ENCODE data around the gene CLTA. TPM values are rescaled to one million over a fixed set of nuclear protein-coding genes. Genes with fewer than 3 reads are reported as not detected.

CLTA gene
- total and polyA plus RNA-seq, 2 of the 8 experiments (the other 6 are each of a cell fraction or from before 2014, with no cell fraction given): 137 to 236 TPM

- Histone ChIP-seq H3K4ac (replicated peaks; ENCODE audit: insufficient read length, low read depth, low read length) (no peak overlapping the region), H3K36me3 (ENCODE audit: control insufficient read depth in 2 of 4, insufficient read depth in 4 of 4, low read length in 3 of 4) (peaks cover 11 to 62% (median 35%) of the 10 kb centered on the region in 4 experiments), H2BK20ac (ENCODE audit: low read length) (no peak overlapping the region), H4K8ac (ENCODE audit: extremely low read depth, insufficient read depth, low read length) (no peak overlapping the region), H3K4me3 (ENCODE audit: extremely low read depth in 1 of 4, insufficient read depth in 2 of 4, low read depth in 3 of 4, low read length in 4 of 4) (no peak overlapping the region), H3K27ac (ENCODE audit: low read depth, low read length) (no peak overlapping the region), H4K20me1 (replicated peaks in 1 of 2; ENCODE audit: control insufficient read depth in 1 of 2, insufficient read depth in 2 of 2, low read length in 2 of 2) (peaks cover 8 to 28% of the 10 kb centered on the region in 2 experiments), H2BK5ac (ENCODE audit: low read depth, low read length) (no peak overlapping the region), H2AFZ (ENCODE audit: low read length) (no peak overlapping the region), H2AK5ac (ENCODE audit: low read depth, low read length) (no peak overlapping the region), H2BK15ac (ENCODE audit: low read length) (no peak overlapping the region), H3K9ac (replicated peaks in 1 of 4; ENCODE audit: extremely low read depth in 1 of 4, low read depth in 3 of 4, low read length in 3 of 4) (no peak overlapping the region), H4K91ac (replicated peaks; ENCODE audit: insufficient read length, low read length) (no peak overlapping the region), H3K14ac (ENCODE audit: insufficient read length) (no peak overlapping the region), H3K9me3 (ENCODE audit: insufficient read depth in 2 of 2, low read depth in 1 of 2, low read length in 1 of 2) (no peaks in the 10 kb centered on the region), H4K5ac (ENCODE audit: insufficient read length, low read depth, low read length) (no peak overlapping the region), H2BK12ac (ENCODE audit: low read depth, low read length) (no peak overlapping the region), H3K56ac (replicated peaks; ENCODE audit: insufficient read length, low read depth, low read length) (no peak overlapping the region), H3K18ac (ENCODE audit: extremely low read depth, low read length) (no peak overlapping the region), H3K4me2 (ENCODE audit: insufficient read depth in 1 of 2, low read depth in 2 of 2, low read length in 2 of 2) (no peak overlapping the region), H3K79me1 (ENCODE audit: low read depth, low read length) (peaks cover 15% of the 10 kb centered on the region), H3K23me2 (ENCODE audit: low read depth, low read length) (no peaks in the 10 kb centered on the region), H3K79me2 (ENCODE audit: control insufficient read depth in 1 of 2, insufficient read depth in 2 of 2, low read length in 2 of 2) (peaks cover 0 to 29% of the 10 kb centered on the region in 2 experiments; a peak in 2 of 4 replicates), H3K27me3 (replicated peaks in 1 of 4; ENCODE audit: control insufficient read depth in 3 of 4, extremely low read depth in 1 of 4, insufficient read depth in 3 of 4, low read length in 3 of 4) (no peaks in the 10 kb centered on the region), H3K23ac (ENCODE audit: insufficient read length) (no peak overlapping the region), H2BK120ac (replicated peaks; ENCODE audit: low read depth, low read length) (no peak overlapping the region), H3K4me1 (replicated peaks in 1 of 4; ENCODE audit: control insufficient read depth in 3 of 4, insufficient read depth in 4 of 4, low read length in 3 of 4) (no peaks in the 10 kb centered on the region; a peak in 1 of 7 replicates)
- 87% methylated on average over 4 of the region's 4 CpGs; no CpG with 5 or more reads in 1 of the 2 experiments for WGBS, 2 experiments (ENCODE audit: extremely low coverage in 1 of 2, insufficient coverage in 1 of 2, insufficient read length in 1 of 2, insufficient replicate concordance in 2 of 2, low coverage in 1 of 2, low lambda C conversion rate in 2 of 2, missing lambda C conversion rate in 1 of 2)
- DNase-seq (ENCODE audit: low read depth in 1 of 2, low spot score in 2 of 2): no peak
- POLR2A ChIA-PET (ENCODE audit: partially characterized antibody): interaction anchor here (0.6 to 1.8 kb wide), 4 partner anchors 9 to 1066 kb away, joined by 3 to 5 read pairs (median 4); partner anchors contain the start of gene CLTA
- CTCF ChIA-PET (ENCODE audit: partially characterized antibody): interaction anchor here (1.9 to 2.6 kb wide), 2 partner anchors 9 to 115 kb away, joined by 6 to 8 read pairs; no protein-coding TSS in a partner anchor
- no peak for FAIRE-seq
- TF ChIP-seq BCL11A (IDR thresholded peaks at IDR 0.05; ENCODE audit: low read depth in 2 of 2, low read length in 2 of 2): no peak
- no peak for TF ChIP-seq RFX5 (IDR thresholded peaks at IDR 0.05; ENCODE audit: borderline replicate concordance, low read depth, low read length)
- TF ChIP-seq EP300 (IDR thresholded peaks at IDR 0.05; ENCODE audit: borderline replicate concordance in 1 of 2, low read depth in 2 of 2, low read length in 2 of 2): no peak
- TF ChIP-seq ASH2L (IDR thresholded peaks at IDR 0.05; ENCODE audit: low read length): no peak
- no peak for TF ChIP-seq GABPA (IDR thresholded peaks at IDR 0.05; ENCODE audit: borderline replicate concordance, insufficient read depth, low read length)
- TF ChIP-seq SUZ12 (IDR thresholded peaks at IDR 0.05; ENCODE audit: low read length): no peak
- no peak for TF ChIP-seq TBP (IDR thresholded peaks at IDR 0.05; ENCODE audit: low read depth, low read length)
- no peak for TF ChIP-seq SP1 (IDR thresholded peaks at IDR 0.05; ENCODE audit: low read depth, low read length)
- no peak for TF ChIP-seq RNF2 (IDR thresholded peaks at IDR 0.05; ENCODE audit: borderline replicate concordance, low read depth, low read length, missing control alignments, poor library complexity, severe bottlenecking)
- no peak for TF ChIP-seq SIX5 (IDR thresholded peaks at IDR 0.05; ENCODE audit: low read depth, low read length)
- no peak for TF ChIP-seq HDAC6 (IDR thresholded peaks at IDR 0.05; ENCODE audit: low read depth, low read length)
- no peak for TF ChIP-seq USF2 (IDR thresholded peaks at IDR 0.05; ENCODE audit: low read length)
- TF ChIP-seq KDM5A (IDR thresholded peaks at IDR 0.05; ENCODE audit: low read length): no peak
These were observed 23.3 kb downstream of the CLTA start for GRCh38 chr9:36213989-36214388.

Measured in H1 (cell line).